NB4 (cell line): ENCODE measurements around the gene THSD4.

Experiments
- DNase-seq: peaks from one replicate; pipeline ENCODE4 v3.0.0; 2010; ENCODE audit warnings: low read depth
- H3K4me3 ChIP-seq: one replicate; pipeline ENCODE4 v1.5.1; 2011; ENCODE audit warnings: mild to moderate bottlenecking, low read depth, low read length, moderate library complexity
- CTCF ChIP-seq: IDR thresholded peaks from one replicate; pipeline ENCODE4 v1.5.1; 2012; ENCODE audit warnings: low read depth, low read length
- MAX ChIP-seq: IDR thresholded peaks from 2 replicates; pipeline ENCODE4 v1.6.1; 2011; ENCODE audit warnings: low read depth, low read length
- MYC ChIP-seq: IDR thresholded peaks from 2 replicates; pipeline ENCODE4 v1.6.1; 2011; ENCODE audit warnings: low read depth, low read length
- POLR2A ChIP-seq: IDR thresholded peaks from 2 replicates; pipeline ENCODE4 v1.6.1; 2011; ENCODE audit warnings: mild to moderate bottlenecking; ENCODE audit not compliant: insufficient read length; ENCODE audit errors: extremely low read depth

THSD4 gene

GRCh38 chr15:71496336-71496955 is 381.2 kb downstream of the THSD4 start:
- no peak for DNase-seq
- TF ChIP-seq CTCF (no peak), MYC (no peak), POLR2A (no peak), MAX (no peak)
- H3K4me3 ChIP-seq: no peak overlapping the region

GRCh38 chr15:71501344-71502076 is 386.2 kb downstream of the THSD4 start:
- H3K4me3 ChIP-seq: no peak overlapping the region
- TF ChIP-seq POLR2A (no peak), MYC (no peak), MAX (no peak), CTCF (no peak)
- no peak for DNase-seq

GRCh38 chr15:71502077-71502432 is 386.8 kb downstream of the THSD4 start:
- TF ChIP-seq MAX: no peak
- TF ChIP-seq MYC: no peak
- TF ChIP-seq CTCF: no peak
- TF ChIP-seq POLR2A: no peak
- no peak overlapping the region for H3K4me3 ChIP-seq
- DNase-seq: no peak

GRCh38 chr15:71505962-71506361 is 390.7 kb downstream of the THSD4 start:
- H3K4me3 ChIP-seq: no peak overlapping the region
- TF ChIP-seq MYC (no peak), CTCF (no peak), MAX (no peak), POLR2A (no peak)
- no peak for DNase-seq

- H3K4me3 ChIP-seq: no peak overlapping the region
Observed at GRCh38 chr15:71506946-71507345, 391.7 kb downstream of the THSD4 start.

More at GRCh38 chr15:71506946-71507345, 391.7 kb downstream of the THSD4 start:
- no peak for TF ChIP-seq POLR2A
- TF ChIP-seq MAX: no peak
- no peak for TF ChIP-seq CTCF
- TF ChIP-seq MYC: no peak
- DNase-seq: no peak
